ENCODE results near the gene SPEF1. TPM values are rescaled to one million over a fixed set of nuclear protein-coding genes. Genes with fewer than 3 reads are reported as not detected.

Gene SPEF1
- total RNA-seq, 2 donors from 2014 or later: 0.35 to 0.44 TPM

DNA sequence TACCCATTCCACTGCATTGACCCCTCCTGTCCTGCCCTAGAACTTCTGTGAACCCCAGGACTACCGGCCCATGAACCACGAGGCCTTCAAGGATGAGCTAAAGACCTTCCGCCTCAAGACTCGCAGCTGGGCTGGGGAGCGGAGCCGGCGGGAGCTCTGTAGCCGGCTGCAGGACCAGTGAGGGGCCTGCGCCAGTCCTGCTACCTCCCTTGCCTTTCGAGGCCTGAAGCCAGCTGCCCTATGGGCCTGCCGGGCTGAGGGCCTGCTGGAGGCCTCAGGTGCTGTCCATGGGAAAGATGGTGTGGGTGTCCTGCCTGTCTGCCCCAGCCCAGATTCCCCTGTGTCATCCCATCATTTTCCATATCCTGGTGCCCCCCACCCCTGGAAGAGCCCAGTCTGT is 23.5 kb upstream of the SPEF1 start:
- TF ChIP-seq CTCF (conservative IDR thresholded peaks at IDR 0.05): no peak
- no peak for DNase-seq
- no peaks in the 10 kb centered on the region for H3K9me3 ChIP-seq (ENCODE audit: control insufficient read depth, low read length)
- no peak overlapping the region for H3K27ac ChIP-seq (ENCODE audit: low read depth, low read length)
- Mint-ChIP-seq H3K36me3 (ENCODE audit: low read depth) (peaks cover 43% of the 10 kb centered on the region), H3K4me1 (peaks cover 21% of the 10 kb centered on the region), H3K4me3 (no peak overlapping the region), H3K27ac (no peak overlapping the region), H3K27me3 (ENCODE audit: insufficient read depth) (no peaks in the 10 kb centered on the region), H3K9me3 (peaks cover 1% of the 10 kb centered on the region)
- H3K4me1 ChIP-seq (ENCODE audit: control insufficient read depth, insufficient read depth, low read length): peaks cover 8% of the 10 kb centered on the region
- H3K4me3 ChIP-seq (ENCODE audit: low read length): no peak overlapping the region
- peaks cover 31% of the 10 kb centered on the region for H3K36me3 ChIP-seq (ENCODE audit: control insufficient read depth, insufficient read depth, low read length)
- no peak overlapping the region for H3K9ac ChIP-seq (ENCODE audit: extremely low read depth, low read length, poor library complexity, severe bottlenecking)
- no peaks in the 10 kb centered on the region for H3K27me3 ChIP-seq (ENCODE audit: control insufficient read depth, insufficient read depth, low read length, poor library complexity, severe bottlenecking)
- 92 to 95% methylated on average over 5 to 11 of the region's 11 CpGs for WGBS, 2 experiments (ENCODE audit: insufficient coverage in 1 of 2, insufficient read length in 1 of 2)

- Histone ChIP-seq H3K36me3 (ENCODE audit: control insufficient read depth, insufficient read depth, low read length) (peaks cover 31% of the 10 kb centered on the region), H3K9me3 (ENCODE audit: control insufficient read depth, low read length) (no peaks in the 10 kb centered on the region), H3K27me3 (ENCODE audit: control insufficient read depth, insufficient read depth, low read length, poor library complexity, severe bottlenecking) (no peaks in the 10 kb centered on the region), H3K27ac (ENCODE audit: low read depth, low read length) (no peak overlapping the region), H3K4me1 (ENCODE audit: control insufficient read depth, insufficient read depth, low read length) (peaks cover 11% of the 10 kb centered on the region), H3K9ac (ENCODE audit: extremely low read depth, low read length, poor library complexity, severe bottlenecking) (no peak overlapping the region), H3K4me3 (ENCODE audit: low read length) (no peak overlapping the region)
- H3K4me1 Mint-ChIP-seq: peaks cover 25% of the 10 kb centered on the region
- H3K36me3 Mint-ChIP-seq (ENCODE audit: low read depth): peaks cover 43% of the 10 kb centered on the region
- no peak overlapping the region for H3K4me3 Mint-ChIP-seq
- WGBS, 2 experiments (ENCODE audit: insufficient coverage in 1 of 2, insufficient read length in 1 of 2): 85 to 90% methylated on average over 8 to 10 of the region's 11 CpGs
- H3K9me3 Mint-ChIP-seq: peaks cover 1% of the 10 kb centered on the region
- no peaks in the 10 kb centered on the region for H3K27me3 Mint-ChIP-seq (ENCODE audit: insufficient read depth)
- no peak for DNase-seq
- no peak overlapping the region for H3K27ac Mint-ChIP-seq
- TF ChIP-seq CTCF (conservative IDR thresholded peaks at IDR 0.05): no peak
These were observed 23.1 kb upstream of the SPEF1 start for GRCh38 chr20:3804254-3804751.

DNA sequence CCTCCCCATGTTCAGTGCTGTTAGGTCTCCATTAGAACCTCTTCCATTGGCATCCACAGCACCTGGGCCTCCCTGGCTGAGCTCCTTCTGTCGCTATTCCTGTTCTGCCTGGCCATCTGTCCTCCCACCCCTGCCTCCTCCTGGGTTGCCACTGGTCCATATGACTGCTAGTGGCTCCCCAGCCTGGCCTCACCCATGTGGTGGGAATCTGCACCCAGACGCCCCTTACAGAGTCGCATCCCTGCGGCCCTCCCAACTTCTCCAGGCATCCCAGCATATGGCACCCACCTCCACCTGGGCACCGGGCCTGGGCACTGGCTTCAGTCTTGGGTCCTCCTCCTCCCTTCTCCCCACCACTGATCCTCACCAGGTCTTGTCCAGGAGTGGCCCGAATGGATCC is 22.6 kb upstream of the SPEF1 start:
- DNase-seq: no peak
- H3K36me3 ChIP-seq (ENCODE audit: control insufficient read depth, insufficient read depth, low read length): peaks cover 33% of the 10 kb centered on the region
- 73 to 80% methylated on average over 3 to 6 of the region's 6 CpGs for WGBS, 2 experiments (ENCODE audit: insufficient coverage in 1 of 2, insufficient read length in 1 of 2)
- no peak overlapping the region for H3K9ac ChIP-seq (ENCODE audit: extremely low read depth, low read length, poor library complexity, severe bottlenecking)
- TF ChIP-seq CTCF (conservative IDR thresholded peaks at IDR 0.05): no peak
- Mint-ChIP-seq H3K27ac (no peak overlapping the region), H3K9me3 (peaks cover 1% of the 10 kb centered on the region), H3K27me3 (ENCODE audit: insufficient read depth) (no peaks in the 10 kb centered on the region), H3K4me1 (peaks cover 25% of the 10 kb centered on the region), H3K4me3 (no peak overlapping the region), H3K36me3 (ENCODE audit: low read depth) (peaks cover 43% of the 10 kb centered on the region)
- H3K9me3 ChIP-seq (ENCODE audit: control insufficient read depth, low read length): no peaks in the 10 kb centered on the region
- no peak overlapping the region for H3K4me3 ChIP-seq (ENCODE audit: low read length)
- no peaks in the 10 kb centered on the region for H3K27me3 ChIP-seq (ENCODE audit: control insufficient read depth, insufficient read depth, low read length, poor library complexity, severe bottlenecking)
- H3K27ac ChIP-seq (ENCODE audit: low read depth, low read length): no peak overlapping the region
- H3K4me1 ChIP-seq (ENCODE audit: control insufficient read depth, insufficient read depth, low read length): peaks cover 14% of the 10 kb centered on the region
